ENCODE data around the gene IRF2. TPM values are rescaled to one million over a fixed set of nuclear protein-coding genes. Genes with fewer than 3 reads are reported as not detected.

IRF2 gene
- total RNA-seq, 1 donor: 43.8 TPM

GRCh38 chr4:184447664-184448063 lies 26.7 kb downstream of the IRF2 start:
- Histone ChIP-seq H3K4me1 (ENCODE audit: insufficient read depth, low read length) (peaks cover 35% of the 10 kb centered on the region), H3K79me2 (ENCODE audit: insufficient read depth, low read length) (peaks cover 90% of the 10 kb centered on the region), H3K4me3 (ENCODE audit: insufficient read depth, low read length) (no peak overlapping the region)

GRCh38 chr4:184446132-184446658 lies 28.2 kb downstream of the IRF2 start:
- TF ChIP-seq CTCF (IDR thresholded peaks at IDR 0.05; ENCODE audit: extremely low read depth, low read depth, low read length): no peak
- no peaks in the 10 kb centered on the region for H3K27me3 ChIP-seq (ENCODE audit: insufficient read depth, low read length)
- H3K4me1 ChIP-seq (ENCODE audit: insufficient read depth, low read length): peaks cover 42% of the 10 kb centered on the region
- no peaks in the 10 kb centered on the region for H3K36me3 ChIP-seq (ENCODE audit: insufficient read depth, low read length)
- H3K79me2 ChIP-seq (ENCODE audit: insufficient read depth, low read length): peaks cover 90% of the 10 kb centered on the region
- no peak overlapping the region for H3K4me2 ChIP-seq (ENCODE audit: insufficient read depth, low read length)
- DNase-seq (ENCODE audit: insufficient read length, low spot score, missing footprints): no peak
- H2AFZ ChIP-seq (ENCODE audit: low read length): no peak overlapping the region
- H3K27ac ChIP-seq (ENCODE audit: low read depth, low read length): no peak overlapping the region
- H4K20me1 ChIP-seq (ENCODE audit: insufficient read depth, low read length): peaks cover 36% of the 10 kb centered on the region
- H3K4me3 ChIP-seq (ENCODE audit: insufficient read depth, low read length): no peak overlapping the region
- H3K9me3 ChIP-seq (ENCODE audit: low read depth, low read length): no peaks in the 10 kb centered on the region

More at GRCh38 chr4:184447664-184448063, 26.7 kb downstream of the IRF2 start:
- no peaks in the 10 kb centered on the region for H3K36me3 ChIP-seq (ENCODE audit: insufficient read depth, low read length)
- no peak overlapping the region for H3K4me2 ChIP-seq (ENCODE audit: insufficient read depth, low read length)
- no peak overlapping the region for H2AFZ ChIP-seq (ENCODE audit: low read length)
- H3K9me3 ChIP-seq (ENCODE audit: low read depth, low read length): no peaks in the 10 kb centered on the region
- no peak overlapping the region for H3K27ac ChIP-seq (ENCODE audit: low read depth, low read length)
- no peaks in the 10 kb centered on the region for H3K27me3 ChIP-seq (ENCODE audit: insufficient read depth, low read length)
- DNase-seq (ENCODE audit: insufficient read length, low spot score, missing footprints): no peak
- TF ChIP-seq CTCF (IDR thresholded peaks at IDR 0.05; ENCODE audit: extremely low read depth, low read depth, low read length): no peak
- peaks cover 40% of the 10 kb centered on the region for H4K20me1 ChIP-seq (ENCODE audit: insufficient read depth, low read length)

GRCh38 chr4:184444953-184445309 lies 29.4 kb downstream of the IRF2 start:
- Histone ChIP-seq H2AFZ (ENCODE audit: low read length) (no peak overlapping the region), H3K9me3 (ENCODE audit: low read depth, low read length) (no peaks in the 10 kb centered on the region), H3K79me2 (ENCODE audit: insufficient read depth, low read length) (peaks cover 95% of the 10 kb centered on the region), H4K20me1 (ENCODE audit: insufficient read depth, low read length) (peaks cover 36% of the 10 kb centered on the region), H3K4me2 (ENCODE audit: insufficient read depth, low read length) (no peak overlapping the region), H3K4me1 (ENCODE audit: insufficient read depth, low read length) (peaks cover 41% of the 10 kb centered on the region), H3K36me3 (ENCODE audit: insufficient read depth, low read length) (no peaks in the 10 kb centered on the region), H3K4me3 (ENCODE audit: insufficient read depth, low read length) (no peak overlapping the region), H3K27me3 (ENCODE audit: insufficient read depth, low read length) (no peaks in the 10 kb centered on the region), H3K27ac (ENCODE audit: low read depth, low read length) (no peak overlapping the region)
- DNase-seq (ENCODE audit: insufficient read length, low spot score, missing footprints): no peak
- no peak for TF ChIP-seq CTCF (IDR thresholded peaks at IDR 0.05; ENCODE audit: extremely low read depth, low read depth, low read length)

GRCh38 chr4:184444215-184444952 lies 30.0 kb downstream of the IRF2 start:
- Histone ChIP-seq H3K9me3 (ENCODE audit: low read depth, low read length) (no peaks in the 10 kb centered on the region), H3K4me2 (ENCODE audit: insufficient read depth, low read length) (no peak overlapping the region), H4K20me1 (ENCODE audit: insufficient read depth, low read length) (peaks cover 38% of the 10 kb centered on the region), H3K36me3 (ENCODE audit: insufficient read depth, low read length) (no peaks in the 10 kb centered on the region), H3K4me1 (ENCODE audit: insufficient read depth, low read length) (peaks cover 40% of the 10 kb centered on the region), H2AFZ (ENCODE audit: low read length) (no peak overlapping the region), H3K27ac (ENCODE audit: low read depth, low read length) (no peak overlapping the region), H3K27me3 (ENCODE audit: insufficient read depth, low read length) (no peaks in the 10 kb centered on the region), H3K79me2 (ENCODE audit: insufficient read depth, low read length) (peaks cover 94% of the 10 kb centered on the region), H3K4me3 (ENCODE audit: insufficient read depth, low read length) (no peak overlapping the region)
- no peak for DNase-seq (ENCODE audit: insufficient read length, low spot score, missing footprints)
- no peak for TF ChIP-seq CTCF (IDR thresholded peaks at IDR 0.05; ENCODE audit: extremely low read depth, low read depth, low read length)
